Panc1 (cell line): ENCODE measurements around the gene ZSCAN22. TPM values are rescaled to one million over a fixed set of nuclear protein-coding genes. Genes with fewer than 3 reads are reported as not detected.

Experiments
- ATAC-seq: fragments of 200-7000 bp; cut with Tn5 transposase; 2 replicates; pipeline ENCODE4 v1.9.1; 2020; ENCODE audit warnings: mild to moderate bottlenecking, moderate library complexity
- BruUV-seq: library from RNA; stranded (reverse); fragments of 400-500 nt; replicated peaks from 2 replicates; lab custom pipeline; 2021; lab: Mats Ljungman, UMichigan
- CTCF ChIA-PET: fragments of 300-600 bp; sonication (Branson Sonifier 250); formaldehyde crosslinking; loops from one replicate; lab custom pipeline; 2022; ENCODE audit warnings: antibody characterized with exemption; lab: Charles Lee
- POLR2A ChIA-PET: fragments of 300-600 bp; sonication (Branson Sonifier 250); formaldehyde crosslinking; loops from one replicate; lab custom pipeline; 2022; ENCODE audit warnings: antibody characterized with exemption; lab: Charles Lee
- DNase-seq: peaks from one replicate; pipeline ENCODE4 v3.0.0-alpha.2; 2010; ENCODE audit warnings: low read depth, low spot score
- H3K27ac ChIP-seq: 2 replicates; pipeline ENCODE4 v1.5.1; 2011; ENCODE audit warnings: mild to moderate bottlenecking, low read length, inconsistent platforms
- H3K27me3 ChIP-seq: fragments of 200-500 bp; sonication (Bioruptor generic); 2 replicates; pipeline ENCODE4 v1.6.0; 2014; ENCODE audit warnings: low read length, inconsistent platforms; ENCODE audit not compliant: control insufficient read depth, insufficient read depth
- H3K36me3 ChIP-seq: fragments of 200-500 bp; sonication (Bioruptor generic); 2 replicates; pipeline ENCODE4 v1.5.1; 2014; ENCODE audit warnings: inconsistent platforms, mild to moderate bottlenecking, low read length, moderate library complexity; ENCODE audit not compliant: control insufficient read depth, insufficient read depth
- H3K4me1 ChIP-seq: 2 replicates; pipeline ENCODE4 v1.5.1; 2011; ENCODE audit warnings: inconsistent platforms, mild to moderate bottlenecking, low read length, moderate library complexity; ENCODE audit not compliant: control insufficient read depth, insufficient read depth
- H3K4me3 ChIP-seq, 2 experiments: 2 replicates each; pipeline ENCODE4 v1.5.1; 2011 to 2012; ENCODE audit warnings: low read depth in 2 of 2, low read length in 2 of 2, mild to moderate bottlenecking in 2 of 2, inconsistent platforms in 1 of 2, moderate library complexity in 1 of 2
- H3K9me3 ChIP-seq: fragments of 200-500 bp; sonication (Bioruptor generic); 2 replicates; pipeline ENCODE4 v1.5.1; 2014; ENCODE audit warnings: low read depth, mild to moderate bottlenecking, inconsistent platforms, low read length, moderate library complexity; ENCODE audit not compliant: control insufficient read depth, insufficient read depth
- POLR2AphosphoS5 ChIP-seq: IDR thresholded peaks from 2 replicates; pipeline ENCODE4 v1.6.1; 2012; ENCODE audit warnings: mild to moderate bottlenecking, low read depth, low read length, moderate library complexity
- SIN3A ChIP-seq: IDR thresholded peaks from 2 replicates; pipeline ENCODE4 v1.6.1; 2012; ENCODE audit warnings: low read depth, mild to moderate bottlenecking, low read length, moderate library complexity, borderline replicate concordance; ENCODE audit not compliant: insufficient read depth
- TCF7L2 ChIP-seq: IDR thresholded peaks from 2 replicates; pipeline ENCODE4 v1.6.1; 2011; ENCODE audit warnings: mild to moderate bottlenecking, low read depth, low read length, inconsistent platforms
- in situ Hi-C: cut with HindIII; loops from 2 replicates; pipeline ENCODE4 v1.10.0; 2016; ENCODE audit warnings: low sequenced_read_pairs, low pct_unique_long_range_greater_than_20kb
- intact Hi-C: fragments of 100-400 bp; cut with micrococcal nuclease; formaldehyde crosslinking; loops from one replicate; pipeline ENCODE4 v1.10.0; 2022; ENCODE audit not compliant: unreplicated experiment
- total RNA-seq: library from RNA; stranded (reverse); gene quantifications from one replicate; pipeline ENCODE4 v1.2.1, GENCODE V29; 2021; ENCODE audit not compliant: unreplicated experiment
- TF ChIP-seq, protein P1 (sequence below), 2 experiments: IDR thresholded peaks; 2 replicates each; pipeline ENCODE4 v1.6.1; 2011 to 2012; ENCODE audit warnings: low read depth in 2 of 2, control low read depth in 1 of 2, low read length in 1 of 2, mild to moderate bottlenecking in 1 of 2, moderate library complexity in 1 of 2; ENCODE audit not compliant: insufficient read depth in 1 of 2
- TF ChIP-seq, protein P2 (sequence below): fragments of 450-650 bp; IDR thresholded peaks from 2 replicates; pipeline ENCODE4 v1.5.1; 2017; ENCODE audit warnings: mild to moderate bottlenecking

ZSCAN22 gene
- total RNA-seq, 1 experiment from 2014 or later: 6.6 TPM

DNA sequence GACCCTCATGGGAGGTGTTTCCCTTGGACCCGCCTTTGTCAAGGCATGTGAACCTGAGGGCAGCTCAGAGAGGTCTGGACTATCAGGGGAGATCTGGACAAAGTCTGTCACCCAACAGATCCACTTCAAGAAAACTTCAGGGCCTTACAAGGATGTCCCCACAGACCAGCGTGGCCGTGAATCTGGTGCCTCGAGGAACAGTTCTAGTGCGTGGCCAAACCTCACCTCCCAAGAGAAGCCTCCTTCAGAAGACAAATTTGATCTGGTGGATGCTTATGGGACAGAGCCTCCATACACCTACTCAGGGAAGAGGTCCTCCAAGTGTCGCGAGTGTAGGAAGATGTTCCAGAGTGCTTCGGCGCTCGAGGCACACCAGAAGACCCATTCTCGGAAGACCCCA, 11.5 kb downstream of the ZSCAN22 start:
- BruUV-seq: no TSS peak
- Histone ChIP-seq H3K36me3 (no peaks in the 10 kb centered on the region), H3K9me3 (0 out of 2 replicates have a peak, but pooled peaks cover 4% of the 10 kb centered on the region), H3K4me1 (no peaks in the 10 kb centered on the region), H3K27me3 (no peaks in the 10 kb centered on the region), H3K27ac (no peak overlapping the region), H3K4me3 (no peak overlapping the region)
- ChIA-PET CTCF (no interaction called here), POLR2A (no interaction called here)
- no peak for ATAC-seq
- no peak for DNase-seq
- intact Hi-C loops: no loop called here
- TF ChIP-seq TCF7L2: no peak
- no peak for TF ChIP-seq SIN3A
- no peak for TF ChIP-seq POLR2AphosphoS5
- TF ChIP-seq, protein P1, sequence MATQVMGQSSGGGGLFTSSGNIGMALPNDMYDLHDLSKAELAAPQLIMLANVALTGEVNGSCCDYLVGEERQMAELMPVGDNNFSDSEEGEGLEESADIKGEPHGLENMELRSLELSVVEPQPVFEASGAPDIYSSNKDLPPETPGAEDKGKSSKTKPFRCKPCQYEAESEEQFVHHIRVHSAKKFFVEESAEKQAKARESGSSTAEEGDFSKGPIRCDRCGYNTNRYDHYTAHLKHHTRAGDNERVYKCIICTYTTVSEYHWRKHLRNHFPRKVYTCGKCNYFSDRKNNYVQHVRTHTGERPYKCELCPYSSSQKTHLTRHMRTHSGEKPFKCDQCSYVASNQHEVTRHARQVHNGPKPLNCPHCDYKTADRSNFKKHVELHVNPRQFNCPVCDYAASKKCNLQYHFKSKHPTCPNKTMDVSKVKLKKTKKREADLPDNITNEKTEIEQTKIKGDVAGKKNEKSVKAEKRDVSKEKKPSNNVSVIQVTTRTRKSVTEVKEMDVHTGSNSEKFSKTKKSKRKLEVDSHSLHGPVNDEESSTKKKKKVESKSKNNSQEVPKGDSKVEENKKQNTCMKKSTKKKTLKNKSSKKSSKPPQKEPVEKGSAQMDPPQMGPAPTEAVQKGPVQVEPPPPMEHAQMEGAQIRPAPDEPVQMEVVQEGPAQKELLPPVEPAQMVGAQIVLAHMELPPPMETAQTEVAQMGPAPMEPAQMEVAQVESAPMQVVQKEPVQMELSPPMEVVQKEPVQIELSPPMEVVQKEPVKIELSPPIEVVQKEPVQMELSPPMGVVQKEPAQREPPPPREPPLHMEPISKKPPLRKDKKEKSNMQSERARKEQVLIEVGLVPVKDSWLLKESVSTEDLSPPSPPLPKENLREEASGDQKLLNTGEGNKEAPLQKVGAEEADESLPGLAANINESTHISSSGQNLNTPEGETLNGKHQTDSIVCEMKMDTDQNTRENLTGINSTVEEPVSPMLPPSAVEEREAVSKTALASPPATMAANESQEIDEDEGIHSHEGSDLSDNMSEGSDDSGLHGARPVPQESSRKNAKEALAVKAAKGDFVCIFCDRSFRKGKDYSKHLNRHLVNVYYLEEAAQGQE (IDR thresholded peaks at IDR 0.05; ENCODE audit: insufficient read depth in 1 of 2, low read depth in 2 of 2, low read length in 1 of 2): no peak
- TF ChIP-seq, protein P2, sequence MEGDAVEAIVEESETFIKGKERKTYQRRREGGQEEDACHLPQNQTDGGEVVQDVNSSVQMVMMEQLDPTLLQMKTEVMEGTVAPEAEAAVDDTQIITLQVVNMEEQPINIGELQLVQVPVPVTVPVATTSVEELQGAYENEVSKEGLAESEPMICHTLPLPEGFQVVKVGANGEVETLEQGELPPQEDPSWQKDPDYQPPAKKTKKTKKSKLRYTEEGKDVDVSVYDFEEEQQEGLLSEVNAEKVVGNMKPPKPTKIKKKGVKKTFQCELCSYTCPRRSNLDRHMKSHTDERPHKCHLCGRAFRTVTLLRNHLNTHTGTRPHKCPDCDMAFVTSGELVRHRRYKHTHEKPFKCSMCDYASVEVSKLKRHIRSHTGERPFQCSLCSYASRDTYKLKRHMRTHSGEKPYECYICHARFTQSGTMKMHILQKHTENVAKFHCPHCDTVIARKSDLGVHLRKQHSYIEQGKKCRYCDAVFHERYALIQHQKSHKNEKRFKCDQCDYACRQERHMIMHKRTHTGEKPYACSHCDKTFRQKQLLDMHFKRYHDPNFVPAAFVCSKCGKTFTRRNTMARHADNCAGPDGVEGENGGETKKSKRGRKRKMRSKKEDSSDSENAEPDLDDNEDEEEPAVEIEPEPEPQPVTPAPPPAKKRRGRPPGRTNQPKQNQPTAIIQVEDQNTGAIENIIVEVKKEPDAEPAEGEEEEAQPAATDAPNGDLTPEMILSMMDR: no peak
- in situ Hi-C loops: no loop called here

DNA sequence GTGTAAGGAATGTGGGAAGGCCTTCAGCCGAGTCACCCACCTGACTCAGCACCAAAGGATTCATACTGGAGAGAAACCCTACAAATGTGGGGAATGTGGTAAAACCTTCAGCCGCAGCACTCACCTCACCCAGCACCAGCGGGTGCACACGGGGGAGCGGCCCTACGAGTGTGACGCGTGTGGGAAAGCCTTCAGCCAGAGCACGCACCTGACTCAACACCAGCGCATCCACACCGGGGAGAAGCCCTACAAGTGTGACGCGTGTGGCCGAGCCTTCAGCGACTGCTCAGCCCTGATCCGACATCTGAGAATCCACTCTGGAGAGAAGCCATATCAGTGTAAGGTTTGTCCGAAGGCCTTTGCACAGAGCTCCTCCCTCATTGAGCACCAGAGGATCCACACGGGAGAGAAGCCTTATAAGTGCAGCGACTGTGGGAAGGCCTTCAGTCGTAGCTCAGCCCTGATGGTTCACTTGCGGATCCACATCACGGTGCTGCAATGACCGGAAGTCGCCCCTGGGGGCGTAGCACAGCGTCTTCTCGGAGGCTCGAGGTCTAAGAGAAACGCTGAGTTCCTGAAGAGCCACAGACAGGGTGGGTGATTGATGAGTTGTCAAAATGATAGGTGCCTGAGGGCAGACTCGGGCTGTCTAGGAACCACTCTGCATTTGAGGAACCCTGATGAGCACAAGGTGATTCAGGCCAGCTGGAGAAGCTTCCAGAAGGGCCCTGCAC, 12.2 kb downstream of the ZSCAN22 start:
- ATAC-seq: no peak
- no peak for DNase-seq
- intact Hi-C loops (no loop called here), in situ Hi-C loops (no loop called here)
- H3K36me3 ChIP-seq: no peaks in the 10 kb centered on the region
- CTCF ChIA-PET: no interaction called here
- H3K4me3 ChIP-seq: no peak overlapping the region
- 0 out of 2 replicates have a peak, but pooled peaks cover 4% of the 10 kb centered on the region for H3K9me3 ChIP-seq
- POLR2A ChIA-PET: no interaction called here
- no peaks in the 10 kb centered on the region for H3K4me1 ChIP-seq
- H3K27ac ChIP-seq: no peak overlapping the region
- no peaks in the 10 kb centered on the region for H3K27me3 ChIP-seq
- TF ChIP-seq, protein P1 (IDR thresholded peaks at IDR 0.05; ENCODE audit: insufficient read depth in 1 of 2, low read depth in 2 of 2, low read length in 1 of 2): no peak
- no peak for TF ChIP-seq TCF7L2
- TF ChIP-seq SIN3A: no peak
- TF ChIP-seq, protein P2: no peak
- TF ChIP-seq POLR2AphosphoS5: no peak
- no TSS peak for BruUV-seq
